ENCODE results near the gene CD44. TPM values are rescaled to one million over a fixed set of nuclear protein-coding genes. Genes with fewer than 3 reads are reported as not detected.
"Not testable (repeated sequence)": the region's sequence is repeated elsewhere in the genome, so short reads cannot be mapped to it uniquely, and the experiment has no call there.

CD44 gene
- polyA plus RNA-seq, 1 experiment: 1,200 TPM

- TF ChIP-seq CTCF (IDR thresholded peaks at IDR 0.05; ENCODE audit: insufficient read depth, low read depth, low read length): no peak
- ChIA-PET POLR2A (no interaction called here), CTCF (no interaction called here)
- no peaks in the 10 kb centered on the region for H3K27me3 ChIP-seq (ENCODE audit: control insufficient read depth, insufficient read depth, low read length)
- peaks cover 19% of the 10 kb centered on the region for H3K36me3 ChIP-seq (ENCODE audit: control insufficient read depth, insufficient read depth, low read length)
- DNase-seq (ENCODE audit: low read depth): no peak
- no peak overlapping the region for H3K4me3 ChIP-seq (ENCODE audit: low read depth, low read length)
Observed at GRCh38 chr11:35225946-35226520, 87.1 kb downstream of the CD44 start.

- H3K36me3 ChIP-seq (ENCODE audit: control insufficient read depth, insufficient read depth, low read length): peaks cover 14% of the 10 kb centered on the region
- POLR2A ChIA-PET; H3K4me3 ChIP-seq (ENCODE audit: low read depth, low read length); DNase-seq (ENCODE audit: low read depth); H3K27me3 ChIP-seq (ENCODE audit: control insufficient read depth, insufficient read depth, low read length): not testable (repeated sequence)
- CTCF ChIA-PET: interaction anchor here (0.6 kb wide), 1 partner anchor 305 kb away, joined by 3 read pairs; no protein-coding TSS in a partner anchor
Observed at GRCh38 chr11:35226756-35227155, 87.8 kb downstream of the CD44 start.

GRCh38 chr11:35227576-35228327 is 88.8 kb downstream of the CD44 start:
- ChIA-PET POLR2A (no interaction called here), CTCF (interaction anchor here (0.6 kb wide), 1 partner anchor 306 kb away, joined by 3 read pairs; no protein-coding TSS in a partner anchor)
- TF ChIP-seq CTCF (IDR thresholded peaks at IDR 0.05; ENCODE audit: insufficient read depth, low read depth, low read length): no peak
- H3K27me3 ChIP-seq (ENCODE audit: control insufficient read depth, insufficient read depth, low read length): no peaks in the 10 kb centered on the region
- no peak for DNase-seq (ENCODE audit: low read depth)
- H3K36me3 ChIP-seq (ENCODE audit: control insufficient read depth, insufficient read depth, low read length): peaks cover 12% of the 10 kb centered on the region
- H3K4me3 ChIP-seq (ENCODE audit: low read depth, low read length): no peak overlapping the region

- H3K4me3 ChIP-seq (ENCODE audit: low read depth, low read length): no peak overlapping the region
- ChIA-PET POLR2A (no interaction called here), CTCF (no interaction called here)
- DNase-seq (ENCODE audit: low read depth): no peak
- peaks cover 12% of the 10 kb centered on the region for H3K36me3 ChIP-seq (ENCODE audit: control insufficient read depth, insufficient read depth, low read length)
- no peaks in the 10 kb centered on the region for H3K27me3 ChIP-seq (ENCODE audit: control insufficient read depth, insufficient read depth, low read length)
- TF ChIP-seq CTCF (IDR thresholded peaks at IDR 0.05; ENCODE audit: insufficient read depth, low read depth, low read length): no peak
Observed at GRCh38 chr11:35228328-35228725, 89.4 kb downstream of the CD44 start.

- TF ChIP-seq CTCF (IDR thresholded peaks at IDR 0.05; ENCODE audit: insufficient read depth, low read depth, low read length): no peak
- ChIA-PET POLR2A (no interaction called here), CTCF (no interaction called here)
- no peaks in the 10 kb centered on the region for H3K27me3 ChIP-seq (ENCODE audit: control insufficient read depth, insufficient read depth, low read length)
- H3K4me3 ChIP-seq (ENCODE audit: low read depth, low read length): no peak overlapping the region
- peaks cover 7% of the 10 kb centered on the region for H3K36me3 ChIP-seq (ENCODE audit: control insufficient read depth, insufficient read depth, low read length)
- no peak for DNase-seq (ENCODE audit: low read depth)
Observed at GRCh38 chr11:35230388-35230787, 91.4 kb downstream of the CD44 start.
